Measurements from ENCODE around the gene MLXIP. TPM values are rescaled to one million over a fixed set of nuclear protein-coding genes. Genes with fewer than 3 reads are reported as not detected.

Gene MLXIP
- total RNA-seq, 4 donors from 2014 or later: 19.8 to 37.1 (median 21.4) TPM

GRCh38 chr12:122174155-122174845 is 95.7 kb downstream of the MLXIP start, which contains the start of gene IL31:
IL31 (minus strand) TSS chr12:122174221; CDS start chr12:122174172, 49 bp downstream.
- TF ChIP-seq CTCF (IDR thresholded peaks at IDR 0.05; ENCODE audit: low read depth): no peak

- no peak for TF ChIP-seq CTCF (IDR thresholded peaks at IDR 0.05; ENCODE audit: low read depth)
Observed at GRCh38 chr12:122182887-122183587, 104.5 kb downstream of the MLXIP start, which contains the start of gene LRRC43. LRRC43 (plus strand) TSS chr12:122183123; CDS start chr12:122183145, 22 bp downstream.

- TF ChIP-seq CTCF (IDR thresholded peaks at IDR 0.05; ENCODE audit: low read depth): no peak
Observed at GRCh38 chr12:122183588-122183940, 105.0 kb downstream of the MLXIP start.

GRCh38 chr12:122184517-122184916 is 106.0 kb downstream of the MLXIP start:
- no peak for TF ChIP-seq CTCF (IDR thresholded peaks at IDR 0.05; ENCODE audit: low read depth)

GRCh38 chr12:122185079-122185478 is 106.5 kb downstream of the MLXIP start:
- TF ChIP-seq CTCF (IDR thresholded peaks at IDR 0.05; ENCODE audit: low read depth): no peak

GRCh38 chr12:122185494-122186082 is 107.0 kb downstream of the MLXIP start:
- no peak for TF ChIP-seq CTCF (IDR thresholded peaks at IDR 0.05; ENCODE audit: low read depth)

- TF ChIP-seq CTCF (IDR thresholded peaks at IDR 0.05; ENCODE audit: low read depth): no peak
Observed at GRCh38 chr12:122187466-122187865, 108.9 kb downstream of the MLXIP start.
